Brain microvascular endothelial cell (primary cell): Measurements from ENCODE around the gene STRADA.

Experiments used
- DNase-seq: peaks from one replicate; pipeline ENCODE4 v3.0.0-alpha.2; 2020
- H3K27ac ChIP-seq: fragments of 250-450 bp; sonication (Bioruptor Pico); 2 replicates; pipeline ENCODE4 v1.5.1; 2020; ENCODE audit warnings: mild to moderate bottlenecking, moderate library complexity
- H3K27me3 ChIP-seq: fragments of 250-450 bp; sonication (Bioruptor Pico); replicated peaks from 2 replicates; pipeline ENCODE4 v1.5.1; 2020; ENCODE audit warnings: mild to moderate bottlenecking
- H3K36me3 ChIP-seq: fragments of 250-450 bp; sonication (Bioruptor Pico); replicated peaks from 2 replicates; pipeline ENCODE4 v1.5.1; 2020; ENCODE audit warnings: mild to moderate bottlenecking
- H3K4me3 ChIP-seq: 2 replicates; pipeline ENCODE4 v1.5.1; 2011; ENCODE audit warnings: low read depth, mild to moderate bottlenecking, control low read depth, low read length, moderate library complexity
- CTCF ChIP-seq: IDR thresholded peaks from 2 replicates; pipeline ENCODE4 v1.5.1; 2011; ENCODE audit warnings: low read depth, mild to moderate bottlenecking, moderate library complexity, low read length, control low read depth, inconsistent platforms; ENCODE audit errors: missing control alignments
- in situ Hi-C: cut with HindIII; loops from 2 replicates; pipeline ENCODE4 v1.10.0; 2017; ENCODE audit warnings: low sequenced_read_pairs, low pct_ligation_motif_present

The STRADA gene

DNA sequence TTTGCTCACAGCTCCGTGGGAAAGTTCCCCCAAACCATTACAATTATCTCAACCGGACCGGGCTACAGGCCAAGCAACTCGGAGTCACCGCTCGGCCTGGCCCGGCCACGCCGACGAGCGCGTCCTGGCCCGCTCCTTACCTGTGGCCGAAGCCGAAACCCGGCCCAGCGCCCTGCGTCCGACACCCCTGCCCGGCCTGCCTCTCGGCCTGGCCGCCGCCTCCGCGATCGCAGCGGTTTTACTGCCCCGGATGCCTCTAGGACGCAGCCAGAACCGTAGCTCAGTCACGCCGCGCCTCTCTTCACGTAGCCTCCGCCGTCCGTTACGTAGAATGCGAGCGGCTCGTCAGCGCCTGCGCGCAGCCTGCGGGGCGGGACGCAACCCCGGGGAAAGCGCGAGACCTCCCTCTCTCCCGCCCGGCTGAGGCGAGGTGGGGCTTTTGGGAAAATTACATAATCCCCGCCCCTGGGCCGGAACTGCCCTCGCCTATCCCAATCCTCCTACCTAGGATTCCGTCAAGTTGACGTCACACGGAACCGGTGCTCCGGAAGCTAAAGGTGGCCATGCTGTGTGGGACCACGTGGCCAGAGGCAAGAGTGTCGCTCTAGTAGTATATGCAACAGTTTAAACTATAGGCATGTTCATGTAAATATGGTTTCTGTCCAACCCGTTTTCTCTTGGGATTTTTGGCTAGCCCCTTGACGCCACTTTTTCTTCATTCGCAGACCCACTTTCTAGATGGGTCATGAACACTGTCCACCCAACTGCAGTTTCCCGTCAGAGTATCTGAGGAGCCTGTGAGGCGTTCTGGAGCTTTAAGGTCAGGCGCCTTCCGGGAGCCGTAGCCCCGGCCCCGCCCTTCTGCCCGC is 31.9 kb upstream of the STRADA start, which contains the start of gene CCDC47:
Gene CCDC47 (minus strand): TSS at position 326 of the 869 bp plus-strand sequence. CDS start 7,422 bp downstream, outside the sequence.
- in situ Hi-C loops: no loop called here
- H3K27me3 ChIP-seq: no peaks in the 10 kb centered on the region
- TF ChIP-seq CTCF: no peak
- H3K36me3 ChIP-seq: peaks cover 4% of the 10 kb centered on the region
- peak within 1 kb of the TSS; percentile 76 for H3K4me3 ChIP-seq
- peak; percentile 99 for DNase-seq
- peak within 1 kb of the TSS; percentile 96 for H3K27ac ChIP-seq

DNA sequence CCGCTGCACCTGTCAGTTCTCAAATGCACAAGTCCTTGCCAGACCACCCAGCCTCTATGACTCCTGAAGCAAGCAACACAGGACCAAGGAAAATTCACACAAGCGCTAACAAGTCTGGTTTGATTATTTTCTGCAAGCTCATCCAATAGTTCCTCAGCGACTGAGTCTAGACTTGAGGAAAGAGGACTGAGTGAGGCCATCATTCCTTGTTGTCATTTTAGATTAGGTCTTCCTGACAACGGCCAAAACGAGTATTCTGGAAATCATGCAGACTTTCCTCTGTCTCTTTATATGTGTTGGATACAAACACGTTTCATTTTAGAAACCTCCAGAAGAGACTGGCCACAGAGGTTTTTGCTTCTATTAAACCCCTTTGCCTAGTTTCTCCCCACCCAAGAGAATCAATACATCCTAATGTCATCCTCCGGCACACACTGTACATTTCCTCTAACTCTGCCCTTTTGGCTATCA is 31.2 kb upstream of the STRADA start:
- Histone ChIP-seq H3K4me3 (peak overlapping the region; percentile 76), H3K36me3 (peaks cover 1% of the 10 kb centered on the region), H3K27me3 (no peaks in the 10 kb centered on the region), H3K27ac (peak overlapping the region; percentile 96)
- no peak for TF ChIP-seq CTCF
- in situ Hi-C loops: no loop called here
- no peak for DNase-seq

DNA sequence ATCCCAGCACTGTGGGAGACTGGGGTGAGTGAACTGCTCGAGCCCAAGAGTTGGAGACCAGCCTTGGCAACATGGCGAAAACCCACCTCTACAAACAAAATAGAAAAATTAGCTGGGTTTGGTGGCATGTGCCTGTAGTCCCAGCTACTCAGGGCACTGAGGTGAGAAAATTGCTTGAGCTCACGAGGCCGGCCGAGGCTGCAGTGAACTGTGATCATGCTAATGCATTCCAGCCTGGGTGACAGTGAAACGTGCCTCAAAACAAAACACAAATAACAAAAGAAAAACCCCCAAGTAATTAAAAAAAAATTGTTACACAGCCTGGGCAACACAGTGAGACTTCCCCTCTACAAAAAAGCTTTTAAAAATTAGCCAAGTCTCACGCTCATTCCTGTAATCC is 26.8 kb upstream of the STRADA start:
- Histone ChIP-seq H3K27me3 (no peaks in the 10 kb centered on the region), H3K36me3 (peaks cover 15% of the 10 kb centered on the region), H3K27ac (no peak overlapping the region), H3K4me3 (no peak overlapping the region)
- DNase-seq: no peak
- no peak for TF ChIP-seq CTCF
- in situ Hi-C loops: no loop called here

- TF ChIP-seq CTCF: no peak
- Histone ChIP-seq H3K4me3 (no peak overlapping the region), H3K36me3 (peaks cover 28% of the 10 kb centered on the region), H3K27ac (no peak overlapping the region), H3K27me3 (no peaks in the 10 kb centered on the region)
- DNase-seq: no peak
- in situ Hi-C loops: no loop called here
These were observed 25.2 kb upstream of the STRADA start for GRCh38 chr17:63766754-63767153.

DNA sequence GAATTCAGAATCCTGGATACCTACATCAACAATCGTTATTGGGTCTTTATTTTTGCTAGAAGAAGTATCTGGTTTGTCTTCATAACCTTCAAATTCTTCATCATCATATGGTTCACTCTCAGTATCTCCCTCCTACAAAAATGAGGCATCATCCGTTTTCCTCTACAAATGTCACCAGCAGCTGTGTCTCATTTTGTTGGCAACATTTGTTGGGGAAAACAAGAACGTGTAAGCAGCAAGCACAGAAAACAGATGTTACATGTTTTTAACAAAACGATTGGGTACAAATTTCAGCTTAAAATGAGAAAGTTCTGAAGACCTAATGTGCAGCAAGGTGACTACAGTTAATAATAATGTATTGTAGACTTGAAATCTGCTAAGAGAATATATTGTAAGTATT is 23.1 kb upstream of the STRADA start:
- no peak overlapping the region for H3K27ac ChIP-seq
- in situ Hi-C loops: no loop called here
- H3K27me3 ChIP-seq: no peaks in the 10 kb centered on the region
- H3K36me3 ChIP-seq: peaks cover 35% of the 10 kb centered on the region
- no peak for DNase-seq
- no peak for TF ChIP-seq CTCF
- no peak overlapping the region for H3K4me3 ChIP-seq
